HG03045 (cell line): ENCODE measurements around the gene ZNF441.
"Not testable (repeated sequence)": the region's sequence is repeated elsewhere in the genome, so short reads cannot be mapped to it uniquely, and the experiment has no call there.

Source experiments
- ATAC-seq: cut with Tn5 transposase; IDR thresholded peaks from one replicate; pipeline ENCODE4 v1.9.1; 2021; ENCODE audit warnings: mild to moderate bottlenecking, moderate library complexity; ENCODE audit not compliant: unreplicated experiment

ZNF441 gene

DNA sequence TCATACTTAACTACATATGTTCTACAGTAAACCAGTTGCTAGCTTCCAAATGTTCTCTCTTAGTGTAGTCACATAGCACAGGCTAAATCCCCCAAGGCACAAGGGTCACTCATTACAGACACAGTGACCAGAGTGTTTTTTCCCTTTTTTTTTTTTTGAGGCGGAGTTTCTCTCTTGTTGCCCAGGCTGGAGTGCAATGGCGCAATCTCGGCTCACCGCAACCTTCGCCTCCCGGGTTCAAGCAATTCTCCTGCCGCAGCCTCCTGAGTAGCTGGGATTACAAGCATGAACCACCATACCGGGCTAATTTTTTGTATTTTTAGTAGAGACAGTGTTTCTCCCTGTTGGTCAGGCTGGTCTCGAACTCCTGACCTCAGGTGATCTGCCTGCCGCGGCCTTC is 9.9 kb downstream of the ZNF441 start:
- ATAC-seq, result not testable (repeated sequence)

DNA sequence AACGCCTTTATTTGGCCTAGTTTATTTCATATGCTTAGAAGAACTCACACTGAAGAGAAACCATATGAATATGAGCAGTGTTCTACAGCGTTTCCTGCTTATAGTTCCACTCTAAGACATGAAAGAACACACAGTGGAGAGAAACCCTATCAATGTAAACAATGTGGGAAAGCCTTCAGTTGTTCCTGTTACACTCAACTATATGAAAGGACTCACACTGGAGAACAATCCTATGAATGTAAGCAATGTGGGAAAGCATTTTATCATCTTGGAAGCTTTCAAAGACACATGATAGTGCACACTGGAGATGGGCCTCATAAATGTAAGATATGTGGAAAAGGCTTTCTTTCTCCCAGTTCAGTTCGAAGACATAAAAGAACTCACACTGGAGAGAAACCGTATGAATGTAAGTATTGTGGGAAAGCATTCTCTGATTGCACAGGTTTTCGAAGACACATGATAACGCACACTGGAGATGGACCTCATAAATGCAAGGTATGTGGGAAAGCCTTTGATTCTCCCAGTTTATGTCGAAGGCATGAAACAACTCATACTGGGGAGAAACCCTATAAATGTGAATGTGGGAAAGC is 13.7 kb downstream of the ZNF441 start:
- no peak for ATAC-seq

DNA sequence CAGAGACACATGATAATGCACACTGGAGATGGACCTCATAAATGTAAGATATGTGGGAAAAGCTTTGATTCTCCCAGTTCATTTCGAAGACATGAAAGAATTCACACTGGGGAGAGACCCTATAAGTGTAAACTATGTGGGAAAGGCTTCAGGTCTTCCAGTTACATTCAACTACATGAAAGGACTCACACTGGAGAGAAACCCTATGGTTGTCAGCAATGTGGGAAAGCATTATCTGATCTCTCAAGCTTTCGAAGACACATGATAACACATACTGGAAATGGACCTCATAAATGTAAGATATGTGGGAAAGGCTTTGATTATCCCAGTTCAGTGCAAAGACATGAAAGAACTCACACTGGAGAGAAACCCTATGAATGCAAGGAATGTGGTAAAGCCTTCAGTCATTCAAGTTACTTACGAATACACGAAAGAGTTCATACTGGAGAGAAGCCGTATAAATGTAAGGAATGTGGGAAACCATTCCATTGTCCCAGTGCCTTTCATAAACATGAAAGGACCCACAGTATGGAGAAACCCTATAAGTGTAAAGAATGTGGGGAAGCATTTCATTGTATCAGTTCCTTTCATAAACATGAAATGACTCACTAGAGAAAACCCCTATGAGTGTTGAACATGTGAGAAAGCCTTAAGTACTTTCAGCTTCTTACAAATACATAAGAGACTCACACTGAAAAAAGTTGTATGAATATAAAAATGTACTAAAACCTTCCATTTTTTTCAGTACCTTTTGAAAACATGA is 14.7 kb downstream of the ZNF441 start:
- ATAC-seq, result no peak

GRCh38 chr19:11783767-11784166 is 17.0 kb downstream of the ZNF441 start:
- ATAC-seq, result no peak

DNA sequence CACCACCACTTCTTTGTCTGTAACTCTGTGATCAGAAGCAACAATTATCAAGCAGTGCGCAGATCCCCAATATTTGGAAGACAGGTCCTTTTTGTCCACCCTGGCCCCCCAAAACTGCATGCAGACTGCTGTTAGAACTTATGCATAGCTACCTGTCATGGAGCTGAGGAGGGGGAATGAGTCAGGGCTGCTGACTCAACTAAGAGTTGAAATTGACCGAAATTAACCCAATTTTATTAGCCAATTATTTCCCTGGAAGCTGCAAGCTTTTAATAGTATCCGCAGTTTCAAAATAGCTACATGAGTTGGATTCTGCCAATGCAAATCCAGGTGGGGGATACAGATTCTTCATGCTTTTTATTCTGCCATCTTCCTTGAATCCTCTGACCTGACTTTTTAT is 17.6 kb downstream of the ZNF441 start:
- ATAC-seq, result no peak

DNA sequence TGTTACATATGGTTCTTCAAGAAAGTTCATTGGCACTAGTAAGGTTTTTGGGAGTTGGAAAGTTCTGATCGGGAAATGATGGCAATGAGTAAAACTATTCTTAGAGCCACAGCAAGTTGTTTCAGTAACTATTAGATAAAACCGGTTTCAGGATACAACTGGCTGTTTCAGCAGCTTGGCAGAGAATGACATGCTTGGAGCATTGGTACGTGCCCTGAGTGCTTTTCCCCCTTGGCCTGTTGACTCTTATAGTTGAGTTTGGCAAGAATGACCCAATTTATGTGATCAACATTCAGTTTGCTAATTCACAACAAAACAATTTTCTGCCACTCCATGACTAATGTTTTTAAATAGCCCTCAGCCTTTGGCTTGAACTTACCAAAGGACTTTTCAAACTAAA is 20.7 kb downstream of the ZNF441 start:
- no peak for ATAC-seq

DNA sequence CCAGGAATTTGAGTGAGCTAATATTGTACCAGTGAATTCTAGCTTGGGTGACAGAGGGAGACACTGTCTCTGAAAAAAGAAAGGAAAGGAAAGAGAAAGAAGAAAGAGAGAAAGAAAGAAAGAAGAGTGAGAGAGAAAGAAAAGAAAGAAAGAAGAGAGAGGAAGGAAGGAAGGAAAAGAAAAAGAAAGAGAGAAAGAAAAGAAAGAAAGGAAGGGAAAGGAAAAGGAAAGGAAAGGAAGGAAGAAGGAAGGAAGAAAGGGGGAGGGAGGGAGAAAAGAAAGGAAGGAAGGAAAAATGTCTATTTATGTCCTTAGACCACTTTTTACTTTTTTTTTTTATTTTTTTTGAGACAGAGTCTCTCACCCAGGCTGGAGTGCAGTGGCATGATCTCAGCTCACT is 26.1 kb downstream of the ZNF441 start:
- no peak for ATAC-seq

DNA sequence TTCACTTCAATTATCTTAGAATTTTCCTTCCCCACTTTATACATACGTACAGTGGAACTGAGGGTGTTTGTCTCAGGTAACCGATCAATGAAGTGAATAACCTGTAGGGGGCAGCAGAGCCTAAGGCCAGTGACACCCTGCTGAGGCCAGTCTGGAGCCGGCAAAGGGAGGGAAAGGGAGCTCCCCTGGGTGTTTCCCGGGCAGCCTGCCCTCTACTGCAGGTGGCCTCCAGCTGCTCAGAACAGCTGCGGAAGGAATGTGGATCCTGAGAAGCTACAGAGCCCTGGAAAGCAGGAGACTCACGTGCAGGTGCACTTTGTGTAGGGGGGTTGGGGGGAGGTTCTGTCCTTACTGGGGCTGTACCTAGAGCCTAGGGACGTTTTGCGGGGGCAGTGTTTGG is 30.7 kb downstream of the ZNF441 start:
- peak; percentile 66 for ATAC-seq

GRCh38 chr19:11798391-11799330 is 31.9 kb downstream of the ZNF441 start, which contains the start of gene ZNF491:
Gene ZNF491 (plus strand): TSS chr19:11798523. CDS start chr19:11805954, 7,431 bp downstream.
- ATAC-seq, result peak; percentile 92

- ATAC-seq, result no peak
These were observed 39.7 kb downstream of the ZNF441 start for GRCh38 chr19:11806354-11807098.

- no peak for ATAC-seq
These were observed 40.2 kb downstream of the ZNF441 start for GRCh38 chr19:11807099-11807380.

DNA sequence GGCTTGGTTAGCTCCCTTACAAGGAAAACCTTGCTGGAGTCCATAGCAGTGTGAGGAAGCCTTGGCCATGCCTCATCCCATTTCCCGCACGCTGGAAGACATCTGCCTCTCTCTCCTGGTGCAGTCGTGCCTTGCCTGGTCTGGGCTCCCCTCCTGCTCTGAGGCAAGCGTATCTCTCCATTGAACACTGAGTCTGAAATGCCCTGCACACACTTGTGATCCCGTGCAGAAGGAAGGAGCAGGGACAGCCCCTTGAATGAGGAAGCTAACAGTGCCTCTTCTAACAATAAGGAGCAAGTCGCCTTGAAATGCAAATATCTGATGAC is 46.9 kb downstream of the ZNF441 start:
- peak; percentile 29 for ATAC-seq

- ATAC-seq, result peak; percentile 98
These were observed 47.4 kb downstream of the ZNF441 start, which contains the start of gene ZNF440 for GRCh38 chr19:11814029-11814699. Gene ZNF440 (plus strand): TSS chr19:11814273. CDS start chr19:11814448, 175 bp downstream.

- no peak for ATAC-seq
These were observed 47.9 kb downstream of the ZNF441 start for GRCh38 chr19:11814700-11815035.

DNA sequence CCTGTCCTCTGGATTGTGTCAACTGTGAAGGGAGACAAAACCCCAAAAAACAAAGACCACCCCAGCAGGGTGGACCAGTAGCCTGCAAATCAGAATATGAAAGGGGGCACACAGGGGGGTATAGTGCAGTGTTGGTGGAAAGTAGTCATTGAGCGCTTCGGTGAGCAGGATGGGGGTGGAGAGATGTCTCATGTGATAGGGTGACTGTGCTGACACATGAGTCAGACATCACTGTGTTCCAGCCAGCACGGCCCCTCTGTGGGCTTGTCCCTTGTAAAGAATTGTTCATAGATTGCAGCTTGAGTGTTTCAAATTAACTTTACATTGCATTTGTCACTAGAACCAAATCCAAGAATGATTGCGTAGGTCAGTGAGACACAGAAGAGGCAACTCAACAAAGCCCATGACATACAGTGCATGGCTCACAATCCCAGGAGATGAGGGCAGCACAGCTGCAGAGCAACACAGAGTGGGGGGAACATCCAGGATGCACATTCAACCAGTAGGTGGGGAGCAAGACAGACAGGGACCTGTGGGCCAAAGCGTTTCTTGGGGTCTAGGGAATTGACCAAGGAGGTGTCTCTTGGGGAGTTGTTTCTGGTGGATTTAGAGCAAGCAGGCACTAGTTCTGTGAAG is 54.8 kb downstream of the ZNF441 start:
- no peak for ATAC-seq

DNA sequence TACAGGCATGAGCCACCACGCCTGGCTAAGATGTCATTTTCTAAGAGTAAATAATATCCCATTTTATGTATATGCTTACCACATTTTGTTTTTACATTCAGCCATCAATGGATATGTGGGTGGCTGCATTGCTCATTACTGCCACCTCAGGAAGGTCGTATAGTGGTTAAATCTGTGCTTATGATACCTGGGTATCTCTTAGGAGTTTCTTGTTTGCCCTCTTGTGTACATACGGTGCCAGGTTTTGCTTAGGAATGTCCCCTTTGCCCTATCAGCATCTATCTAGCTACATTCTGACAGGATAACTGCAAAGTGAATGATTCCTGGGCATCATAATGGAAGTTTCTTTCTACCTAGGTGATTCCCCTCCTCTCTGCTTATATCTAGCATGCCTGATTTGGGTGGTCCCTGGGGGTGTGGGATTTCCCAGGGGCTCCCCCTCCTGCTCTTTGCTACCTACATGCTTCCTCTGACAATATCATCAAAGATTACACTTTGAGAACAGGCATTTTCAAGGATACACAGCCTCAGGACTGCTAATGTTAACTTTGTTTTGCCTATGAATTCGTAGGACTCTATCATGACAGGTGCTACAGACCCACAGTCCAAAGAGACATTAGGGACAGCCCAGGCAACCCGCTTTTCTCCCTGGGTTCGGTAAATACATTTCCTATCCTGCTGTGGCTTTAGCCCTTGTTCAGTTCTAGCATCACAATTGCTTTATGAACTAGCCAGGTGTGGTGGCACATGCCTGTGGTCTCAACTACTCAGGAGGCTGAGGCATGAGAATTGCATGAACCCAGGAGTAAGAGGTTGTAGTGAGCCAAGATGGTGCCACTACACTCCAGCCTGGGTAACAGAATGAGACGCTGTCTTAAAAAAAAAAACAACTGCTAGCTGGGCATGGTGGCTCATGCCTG is 62.4 kb downstream of the ZNF441 start:
- not testable (repeated sequence) for ATAC-seq

DNA sequence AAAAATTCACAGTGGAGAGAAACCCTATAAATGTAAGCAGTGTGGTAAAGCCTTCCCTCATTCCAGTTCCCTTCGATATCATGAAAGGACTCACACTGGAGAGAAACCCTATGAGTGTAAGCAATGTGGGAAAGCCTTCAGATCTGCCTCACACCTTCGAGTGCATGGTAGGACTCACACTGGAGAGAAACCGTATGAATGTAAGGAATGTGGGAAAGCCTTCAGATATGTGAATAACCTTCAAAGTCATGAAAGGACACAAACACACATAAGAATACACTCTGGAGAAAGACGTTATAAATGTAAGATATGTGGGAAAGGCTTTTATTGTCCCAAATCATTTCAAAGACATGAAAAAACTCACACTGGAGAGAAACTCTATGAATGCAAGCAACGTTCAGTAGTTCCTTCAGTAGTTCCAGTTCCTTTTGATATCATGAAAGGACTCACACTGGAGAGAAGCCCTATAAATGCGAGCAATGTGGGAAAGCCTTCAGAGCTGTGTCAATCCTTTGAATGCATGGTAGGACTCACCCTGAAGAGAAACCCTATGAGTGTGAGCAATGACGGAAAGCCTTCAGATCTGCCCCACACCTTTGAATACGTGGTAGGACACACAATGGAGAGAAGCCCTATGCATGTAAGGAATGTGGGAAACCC is 65.6 kb downstream of the ZNF441 start:
- no peak for ATAC-seq

DNA sequence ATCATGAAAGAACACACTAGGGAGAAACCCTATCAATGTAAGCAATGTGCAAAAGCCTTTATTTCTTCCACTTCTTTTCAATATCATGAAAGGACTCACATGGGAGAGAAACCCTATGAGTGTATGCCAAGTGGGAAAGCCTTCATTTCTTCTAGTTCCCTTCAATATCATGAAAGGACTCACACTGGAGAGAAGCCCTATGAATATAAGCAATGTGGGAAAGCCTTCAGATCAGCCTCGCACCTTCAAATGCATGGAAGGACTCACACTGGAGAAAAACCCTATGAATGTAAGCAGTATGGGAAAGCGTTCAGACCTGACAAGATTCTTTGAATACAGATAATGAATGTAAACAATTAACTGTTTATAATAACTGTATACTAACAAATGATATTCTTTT is 66.7 kb downstream of the ZNF441 start:
- ATAC-seq, result no peak
